ENCODE data around the gene RHBDD2.

Gene RHBDD2

GRCh38 chr7:75920431-75921161 lies 41.8 kb downstream of the RHBDD2 start:
- no peak for DNase-seq (ENCODE audit: low spot score)

- DNase-seq (ENCODE audit: low spot score): no peak
These were observed 42.6 kb downstream of the RHBDD2 start for GRCh38 chr7:75921479-75921878.

GRCh38 chr7:75922966-75923603 lies 44.3 kb downstream of the RHBDD2 start:
- DNase-seq (ENCODE audit: low spot score): no peak

GRCh38 chr7:75924256-75924655 lies 45.4 kb downstream of the RHBDD2 start:
- DNase-seq (ENCODE audit: low spot score): no peak

GRCh38 chr7:75924889-75925288 lies 46.1 kb downstream of the RHBDD2 start:
- no peak for DNase-seq (ENCODE audit: low spot score)

GRCh38 chr7:75925717-75926435 lies 47.0 kb downstream of the RHBDD2 start:
- DNase-seq (ENCODE audit: low spot score): no peak

GRCh38 chr7:75928568-75928914 lies 49.7 kb downstream of the RHBDD2 start:
- no peak for DNase-seq (ENCODE audit: low spot score)

- DNase-seq (ENCODE audit: low spot score): no peak
These were observed 52.8 kb downstream of the RHBDD2 start for GRCh38 chr7:75931680-75932079.

GRCh38 chr7:75937958-75938786 lies 59.3 kb downstream of the RHBDD2 start:
- DNase-seq (ENCODE audit: low spot score): no peak
